AG09309 (cell line): ENCODE results near the gene FAM209A.

Experiments used
- DNase-seq: peaks from one replicate; pipeline ENCODE4 v3.0.0-alpha.2; 2010; ENCODE audit warnings: low read depth
- H3K4me3 ChIP-seq: 2 replicates; pipeline ENCODE4 v1.5.1; 2011; ENCODE audit warnings: mild to moderate bottlenecking, low read depth, low read length, moderate library complexity; ENCODE audit not compliant: control insufficient read depth
- TF ChIP-seq, protein P1 (sequence below): IDR thresholded peaks from 2 replicates; pipeline ENCODE4 v1.5.1; 2011; ENCODE audit warnings: mild to moderate bottlenecking, low read depth, low read length, inconsistent platforms; ENCODE audit not compliant: insufficient read depth, control insufficient read depth; ENCODE audit errors: missing control alignments

The FAM209A gene

DNA sequence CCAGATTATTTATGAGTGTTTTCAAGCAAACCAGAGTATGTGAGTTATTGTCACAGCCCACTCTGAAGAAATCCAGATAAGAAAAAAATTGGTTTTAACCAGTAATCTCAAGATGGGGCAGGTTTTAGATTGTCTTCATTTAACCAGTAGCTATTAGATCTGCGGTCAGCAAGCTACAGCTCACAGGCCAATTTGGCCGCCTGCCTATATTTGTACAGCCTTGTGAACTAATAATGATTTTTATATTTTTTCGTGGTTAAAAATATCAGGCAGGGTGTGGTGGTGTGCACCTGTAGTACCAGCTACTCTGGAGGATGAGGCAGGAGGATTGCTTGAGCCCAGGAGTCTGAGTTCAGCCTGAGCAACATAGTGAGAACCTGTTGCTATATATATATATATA, 13.5 kb downstream of the FAM209A start:
- DNase-seq = no peak
- no peak overlapping the region for H3K4me3 ChIP-seq
- TF ChIP-seq, protein P1, sequence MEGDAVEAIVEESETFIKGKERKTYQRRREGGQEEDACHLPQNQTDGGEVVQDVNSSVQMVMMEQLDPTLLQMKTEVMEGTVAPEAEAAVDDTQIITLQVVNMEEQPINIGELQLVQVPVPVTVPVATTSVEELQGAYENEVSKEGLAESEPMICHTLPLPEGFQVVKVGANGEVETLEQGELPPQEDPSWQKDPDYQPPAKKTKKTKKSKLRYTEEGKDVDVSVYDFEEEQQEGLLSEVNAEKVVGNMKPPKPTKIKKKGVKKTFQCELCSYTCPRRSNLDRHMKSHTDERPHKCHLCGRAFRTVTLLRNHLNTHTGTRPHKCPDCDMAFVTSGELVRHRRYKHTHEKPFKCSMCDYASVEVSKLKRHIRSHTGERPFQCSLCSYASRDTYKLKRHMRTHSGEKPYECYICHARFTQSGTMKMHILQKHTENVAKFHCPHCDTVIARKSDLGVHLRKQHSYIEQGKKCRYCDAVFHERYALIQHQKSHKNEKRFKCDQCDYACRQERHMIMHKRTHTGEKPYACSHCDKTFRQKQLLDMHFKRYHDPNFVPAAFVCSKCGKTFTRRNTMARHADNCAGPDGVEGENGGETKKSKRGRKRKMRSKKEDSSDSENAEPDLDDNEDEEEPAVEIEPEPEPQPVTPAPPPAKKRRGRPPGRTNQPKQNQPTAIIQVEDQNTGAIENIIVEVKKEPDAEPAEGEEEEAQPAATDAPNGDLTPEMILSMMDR = no peak

DNA sequence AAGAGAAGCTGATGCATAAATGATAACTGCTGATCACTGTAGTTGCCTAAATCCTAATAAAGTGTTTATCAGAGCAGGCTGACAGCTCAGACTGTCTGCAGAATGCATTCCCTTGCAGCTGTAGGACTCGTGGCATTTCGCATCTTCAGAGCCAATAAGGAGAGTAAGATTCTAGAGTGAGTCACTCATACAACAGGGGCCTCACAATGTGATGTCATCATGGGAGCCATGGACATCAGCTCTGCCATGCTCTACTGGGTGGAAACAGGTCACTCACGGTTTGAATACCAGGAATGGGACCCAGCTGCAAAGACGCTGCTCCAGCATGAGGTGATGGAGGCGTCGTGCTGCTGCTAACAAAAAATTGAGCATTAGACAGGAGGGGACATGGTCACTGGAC, 15.9 kb downstream of the FAM209A start:
- no peak overlapping the region for H3K4me3 ChIP-seq
- no peak for DNase-seq
- TF ChIP-seq, protein P1 = no peak

DNA sequence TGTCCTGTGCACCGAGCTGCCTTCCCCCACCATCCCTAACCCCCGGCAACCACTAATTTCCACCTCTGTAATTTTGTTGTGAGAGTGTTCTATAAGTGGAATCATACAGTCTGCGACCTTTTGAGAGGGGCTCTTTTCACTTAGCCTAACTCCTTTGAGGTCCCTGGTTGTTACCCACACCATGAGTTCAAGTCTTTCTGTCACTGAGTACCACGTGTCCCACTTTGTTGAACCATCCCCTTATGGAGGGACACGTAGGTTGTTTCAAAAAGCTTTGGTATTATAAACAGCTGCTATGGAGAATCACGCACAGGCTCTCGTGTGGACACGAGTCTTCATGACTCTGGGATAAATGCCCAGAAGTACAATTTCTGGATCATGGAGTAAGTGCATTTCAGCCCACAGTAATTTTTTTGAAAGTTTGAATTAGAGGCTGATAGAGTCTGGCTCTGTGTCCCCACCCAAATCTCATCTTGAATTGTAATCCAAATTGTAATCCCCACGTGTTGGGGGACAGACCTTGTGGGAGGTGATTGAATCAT, 18.0 kb downstream of the FAM209A start:
- DNase-seq = no peak
- H3K4me3 ChIP-seq = no peak overlapping the region
- TF ChIP-seq, protein P1 = no peak

DNA sequence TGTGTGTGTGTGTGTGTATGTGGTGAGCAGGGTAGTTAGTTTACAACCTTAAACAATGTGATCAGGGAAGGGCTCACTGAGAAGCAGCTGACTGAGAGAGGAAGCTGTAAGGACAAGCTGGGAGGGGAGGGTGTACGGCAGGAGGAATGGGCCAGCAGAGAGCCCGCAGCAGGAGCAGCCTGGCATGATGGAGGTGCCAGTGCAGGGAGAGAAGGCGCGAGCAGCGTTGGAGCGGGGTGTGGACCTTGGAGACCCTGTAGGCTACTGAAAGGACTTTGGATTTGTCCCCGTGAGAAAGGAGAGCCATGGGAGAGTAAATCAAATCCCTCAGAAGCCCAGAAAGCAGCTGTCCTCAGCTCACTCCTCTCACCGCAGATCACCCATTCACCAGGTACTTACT, 27.0 kb downstream of the FAM209A start:
- H3K4me3 ChIP-seq = no peak overlapping the region
- TF ChIP-seq, protein P1 = no peak
- no peak for DNase-seq

DNA sequence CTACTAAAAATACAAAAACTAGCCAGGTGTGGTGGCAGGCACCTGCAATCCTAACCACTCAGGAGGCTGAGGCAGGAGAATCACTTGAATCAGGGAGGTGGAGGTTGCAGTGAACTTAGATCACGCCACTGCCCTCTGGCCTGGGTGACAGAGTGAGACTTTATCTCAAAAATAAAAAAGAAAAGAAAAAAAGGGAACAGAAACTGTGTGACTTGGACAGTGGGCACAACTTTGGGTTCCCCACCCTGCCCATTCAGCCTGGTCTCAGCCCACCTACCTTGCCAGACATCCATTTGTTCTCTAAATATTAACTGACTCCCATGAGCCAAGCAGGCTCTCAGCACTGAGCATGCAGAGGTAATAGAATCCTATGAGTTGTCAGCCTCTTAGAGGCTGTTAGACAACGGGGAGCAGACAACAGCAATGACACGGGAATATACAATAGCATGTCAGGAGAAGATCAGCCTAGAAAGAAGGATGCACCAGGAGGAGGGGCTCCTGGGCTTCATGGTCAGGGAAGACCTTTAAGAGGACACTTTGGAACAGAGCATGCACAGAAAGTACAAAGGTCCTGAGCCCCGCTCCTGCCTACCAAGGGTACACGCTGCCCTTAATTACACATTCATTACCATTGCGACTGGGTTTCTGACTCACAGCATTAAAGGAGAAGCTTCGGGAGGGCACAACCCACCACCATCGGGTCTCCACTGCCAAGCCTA, 28.5 kb downstream of the FAM209A start:
- no peak overlapping the region for H3K4me3 ChIP-seq
- DNase-seq = no peak
- TF ChIP-seq, protein P1 = no peak

DNA sequence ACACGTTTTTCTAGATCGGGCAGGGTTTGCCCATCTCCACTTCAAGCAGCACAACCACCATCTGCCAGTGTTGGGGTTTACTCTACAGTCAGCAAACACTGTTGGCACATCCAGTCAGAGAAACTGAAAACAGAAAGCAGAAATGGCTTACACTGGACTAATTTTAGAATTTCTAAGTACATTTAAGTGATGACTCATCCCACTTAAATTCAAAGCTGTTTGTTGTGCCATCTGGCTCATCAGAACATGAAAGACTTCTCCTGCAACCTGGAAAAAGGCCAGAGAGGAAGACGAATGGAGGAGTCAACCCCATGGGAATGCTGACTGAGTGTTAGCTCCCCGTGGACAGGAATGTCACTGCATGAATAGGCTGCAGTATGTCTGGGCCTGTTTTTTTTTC, 30.3 kb downstream of the FAM209A start:
- peak; percentile 95 for DNase-seq
- H3K4me3 ChIP-seq = no peak overlapping the region
- TF ChIP-seq, protein P1 = peak; percentile 12
